HCT116 (cell line): ENCODE results near the gene FRRS1L. TPM values are rescaled to one million over a fixed set of nuclear protein-coding genes. Genes with fewer than 3 reads are reported as not detected.

Experiments
- ATAC-seq: fragments of 200-7000 bp; cut with Tn5 transposase; 2 replicates; pipeline ENCODE4 v1.9.1; 2020; ENCODE audit warnings: mild to moderate bottlenecking, moderate library complexity
- BruUV-seq: library from RNA; stranded (reverse); fragments of 400-500 nt; replicated peaks from 2 replicates; lab custom pipeline; 2021; lab: Mats Ljungman, UMichigan
- CTCF ChIA-PET: fragments of 300-600 bp; sonication (Branson Sonifier 250); formaldehyde crosslinking; loops from one replicate; lab custom pipeline; 2021; ENCODE audit warnings: antibody characterized with exemption; lab: Charles Lee
- POLR2A ChIA-PET: fragments of 300-600, 350-600 bp; sonication (Branson Sonifier 250); formaldehyde crosslinking; loops from one replicate; lab custom pipeline; 2021; ENCODE audit warnings: antibody characterized with exemption; lab: Charles Lee
- RAD21 ChIA-PET, 2 experiments: fragments of 300-600 bp; sonication (Branson Sonifier 250); formaldehyde crosslinking; loops; one replicate each; lab custom pipeline; 2023; ENCODE audit warnings: low total read pairs in 2 of 2; ENCODE audit not compliant: uncharacterized antibody in 2 of 2, unreplicated experiment in 2 of 2, low non-redundant PET in 1 of 2; lab: Charles Lee
- DNase-seq: peaks from one replicate; pipeline ENCODE4 v3.0.0-alpha.2; 2010; ENCODE audit warnings: low read depth, low spot score
- H2AFZ ChIP-seq: fragments of 200-600 bp; shearing (Covaris generic), sonication (generic); 2 replicates; pipeline ENCODE4 v1.6.1; 2017; ENCODE audit warnings: low read depth, mixed run types, mixed read lengths, antibody characterized with exemption, low read length; ENCODE audit not compliant: poor library complexity, severe bottlenecking
- H3K27ac ChIP-seq: 2 replicates; pipeline ENCODE4 v1.5.1; 2012; ENCODE audit warnings: low read depth, low read length
- H3K27me3 ChIP-seq: fragments of 200-600 bp; sonication (generic); 2 replicates; pipeline ENCODE4 v1.6.1; 2016; ENCODE audit warnings: mixed run types, low read length, mixed read lengths; ENCODE audit not compliant: insufficient read depth
- H3K36me3 ChIP-seq, 2 experiments: fragments of 200-500 bp in 1 of 2; fragments of 200-600 bp in 1 of 2; sonication (Bioruptor generic) in 1 of 2; sonication (generic) in 1 of 2; 2 replicates each; pipeline versions ENCODE4 v1.5.1 to v1.6.1; 2014 to 2016; ENCODE audit warnings: low read length in 2 of 2, inconsistent platforms in 1 of 2, mixed read lengths in 1 of 2, mixed run types in 1 of 2; ENCODE audit not compliant: insufficient read depth in 2 of 2, control insufficient read depth in 1 of 2
- H3K4me1 ChIP-seq, 2 experiments: fragments of 200-600 bp in 1 of 2; sonication (generic) in 1 of 2; 2 replicates each; pipeline versions ENCODE4 v1.5.1 to v1.6.1; 2012 to 2017; ENCODE audit warnings: low read length in 2 of 2, inconsistent platforms in 1 of 2, mild to moderate bottlenecking in 1 of 2, mixed read lengths in 1 of 2, mixed run types in 1 of 2, moderate library complexity in 1 of 2; ENCODE audit not compliant: insufficient read depth in 2 of 2, control insufficient read depth in 1 of 2
- H3K4me2 ChIP-seq: fragments of 200-600 bp; sonication (generic); 2 replicates; pipeline ENCODE4 v1.6.1; 2017; ENCODE audit warnings: mixed run types, low read length, mixed read lengths
- H3K4me3 ChIP-seq, 2 experiments: fragments of 200-600 bp in 1 of 2; sonication (generic) in 1 of 2; replicated peaks in 1 of 2; 2 replicates each; pipeline ENCODE4 v1.5.1; 2011 to 2016; ENCODE audit warnings: low read length in 2 of 2, control low read depth in 1 of 2, low read depth in 1 of 2, mild to moderate bottlenecking in 1 of 2, mixed read lengths in 1 of 2, mixed run types in 1 of 2
- H3K79me2 ChIP-seq: fragments of 200-600 bp; sonication (generic); 2 replicates; pipeline ENCODE4 v1.6.1; 2017; ENCODE audit warnings: mild to moderate bottlenecking, mixed run types, low read length, moderate library complexity, mixed read lengths; ENCODE audit not compliant: insufficient read depth
- H3K9ac ChIP-seq: fragments of 200-600 bp; sonication (generic); 2 replicates; pipeline ENCODE4 v1.6.1; 2016; ENCODE audit warnings: low read length, mixed read lengths
- H3K9me2 ChIP-seq: fragments of 200-600 bp; sonication (generic), shearing (Covaris generic); 2 replicates; pipeline ENCODE4 v1.6.1; 2017; ENCODE audit warnings: mixed run types, mild to moderate bottlenecking, moderate library complexity; ENCODE audit not compliant: insufficient read depth
- H3K9me3 ChIP-seq, 2 experiments: fragments of 200-500 bp in 1 of 2; fragments of 200-600 bp in 1 of 2; sonication (Bioruptor generic) in 1 of 2; sonication (generic) in 1 of 2; 2 replicates each; pipeline ENCODE4 v1.6.1; 2014 to 2017; ENCODE audit warnings: low read length in 2 of 2, mixed read lengths in 2 of 2, inconsistent platforms in 1 of 2, low read depth in 1 of 2, mild to moderate bottlenecking in 1 of 2, mixed run types in 1 of 2, moderate library complexity in 1 of 2; ENCODE audit not compliant: control insufficient read depth in 1 of 2, insufficient read depth in 1 of 2
- H4K20me1 ChIP-seq: fragments of 200-600 bp; sonication (generic), shearing (Covaris generic); 2 replicates; pipeline ENCODE4 v1.6.1; 2017; ENCODE audit warnings: mixed run types, mild to moderate bottlenecking, moderate library complexity; ENCODE audit not compliant: insufficient read depth
- ATF3 ChIP-seq: IDR thresholded peaks from 2 replicates; pipeline ENCODE4 v1.6.1; 2012
- CBX3 ChIP-seq: IDR thresholded peaks from 2 replicates; pipeline ENCODE4 v1.6.1; 2012; ENCODE audit warnings: low read depth
- CEBPB ChIP-seq: IDR thresholded peaks from 2 replicates; pipeline ENCODE4 v1.6.1; 2012; ENCODE audit warnings: low read depth
- CTCF ChIP-seq, 3 experiments: fragments of 200-600 bp in 1 of 3; sonication (generic) in 1 of 3; IDR thresholded peaks in 2 of 3; conservative IDR thresholded peaks in 1 of 3; 2 replicates each; pipeline ENCODE4 v1.5.1; 2012 to 2017; ENCODE audit warnings: low read depth in 2 of 3, low read length in 2 of 3, antibody characterized with exemption in 1 of 3, borderline replicate concordance in 1 of 3, control low read depth in 1 of 3, mild to moderate bottlenecking in 1 of 3, mixed read lengths in 1 of 3, mixed run types in 1 of 3, moderate library complexity in 1 of 3; ENCODE audit not compliant: insufficient read depth in 1 of 3
- ELF1 ChIP-seq: IDR thresholded peaks from 2 replicates; pipeline ENCODE4 v1.6.1; 2012; ENCODE audit warnings: low read depth, borderline replicate concordance
- EZH2 ChIP-seq: fragments of 200-600 bp; sonication (generic); IDR thresholded peaks from 2 replicates; pipeline ENCODE4 v1.6.1; 2017; ENCODE audit warnings: antibody characterized with exemption, mixed run types
- FOSL1 ChIP-seq: IDR thresholded peaks from 2 replicates; pipeline ENCODE4 v1.6.1; 2012; ENCODE audit warnings: low read depth
- JUND ChIP-seq: IDR thresholded peaks from 2 replicates; pipeline ENCODE4 v1.6.1; 2012
- POLR2AphosphoS5 ChIP-seq: IDR thresholded peaks from 2 replicates; pipeline ENCODE4 v1.6.1; 2011; ENCODE audit warnings: mild to moderate bottlenecking, low read depth, low read length, moderate library complexity
- RAD21 ChIP-seq: IDR thresholded peaks from 2 replicates; pipeline ENCODE4 v1.6.1; 2012; ENCODE audit warnings: low read depth, mild to moderate bottlenecking
- REST ChIP-seq: IDR thresholded peaks from 2 replicates; pipeline ENCODE4 v1.6.1; 2012; ENCODE audit warnings: low read depth
- SIN3A ChIP-seq: IDR thresholded peaks from 2 replicates; pipeline ENCODE4 v1.6.1; 2012; ENCODE audit warnings: low read depth
- SP1 ChIP-seq: IDR thresholded peaks from 2 replicates; pipeline ENCODE4 v1.6.1; 2012; ENCODE audit warnings: low read depth
- SRF ChIP-seq: IDR thresholded peaks from 2 replicates; pipeline ENCODE4 v1.6.1; 2012; ENCODE audit warnings: low read depth
- TCF7L2 ChIP-seq: IDR thresholded peaks from 2 replicates; pipeline ENCODE4 v1.7.0; 2011; ENCODE audit warnings: borderline replicate concordance, inconsistent platforms; ENCODE audit not compliant: insufficient read depth, insufficient read length; ENCODE audit errors: extremely low read depth
- YY1 ChIP-seq: IDR thresholded peaks from 2 replicates; pipeline ENCODE4 v1.6.1; 2011; ENCODE audit warnings: low read length, low read depth, moderate library complexity, mild to moderate bottlenecking; ENCODE audit not compliant: insufficient replicate concordance; ENCODE audit errors: extremely low read depth
- ZFX ChIP-seq: fragments of 450-650 bp; IDR thresholded peaks from 2 replicates; pipeline ENCODE4 v1.6.1; 2017
- intact Hi-C: fragments of 100-400 bp; cut with micrococcal nuclease; formaldehyde crosslinking; loops from 2 replicates; pipeline ENCODE4 v1.10.0; 2022
- total RNA-seq: library from RNA; stranded (reverse); gene quantifications from one replicate; pipeline ENCODE4 v1.2.1, GENCODE V29; 2021; ENCODE audit not compliant: unreplicated experiment
- TF ChIP-seq, protein P1 (sequence below): IDR thresholded peaks from 2 replicates; pipeline ENCODE4 v1.6.1; 2012

FRRS1L gene
- total RNA-seq, 1 experiment from 2014 or later: not detected

DNA sequence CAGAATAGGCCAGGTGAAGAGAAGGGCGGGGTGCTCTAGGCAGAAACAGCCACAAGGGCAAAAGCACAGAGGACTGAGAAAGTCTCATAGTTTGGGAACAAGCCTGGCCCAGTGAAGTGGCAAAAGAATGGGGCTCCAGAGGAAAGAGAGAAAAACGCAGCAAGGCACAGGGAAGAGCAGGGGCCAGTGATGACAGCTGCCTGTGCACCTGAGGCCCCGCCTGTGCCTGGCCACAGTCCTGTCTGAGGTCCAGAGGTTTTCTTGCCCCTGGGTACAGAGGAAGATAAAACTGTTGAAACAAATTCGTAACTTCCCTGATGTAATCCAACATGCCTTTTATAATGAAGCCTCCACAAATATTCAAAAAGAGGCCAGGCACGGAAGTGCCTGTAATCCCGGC is 22.0 kb downstream of the FRRS1L start:
- no peak overlapping the region for H2AFZ ChIP-seq
- H3K4me1 ChIP-seq: peaks cover 0 to 9% of the 10 kb centered on the region in 2 experiments; a peak in 2 of 4 replicates
- H3K79me2 ChIP-seq: no peaks in the 10 kb centered on the region
- no peaks in the 10 kb centered on the region for H3K36me3 ChIP-seq
- DNase-seq: no peak
- POLR2A ChIA-PET: no interaction called here
- TF ChIP-seq CBX3: no peak
- TF ChIP-seq ATF3: no peak
- TF ChIP-seq, protein P1, sequence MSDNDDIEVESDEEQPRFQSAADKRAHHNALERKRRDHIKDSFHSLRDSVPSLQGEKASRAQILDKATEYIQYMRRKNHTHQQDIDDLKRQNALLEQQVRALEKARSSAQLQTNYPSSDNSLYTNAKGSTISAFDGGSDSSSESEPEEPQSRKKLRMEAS: no peak
- no peak for TF ChIP-seq SRF
- TF ChIP-seq SIN3A: no peak
- no peak for TF ChIP-seq ZFX
- TF ChIP-seq RAD21: no peak
- TF ChIP-seq POLR2AphosphoS5: no peak
- TF ChIP-seq YY1: no peak
- no peak for TF ChIP-seq REST
- TF ChIP-seq FOSL1: no peak
- TF ChIP-seq ELF1: no peak
- TF ChIP-seq JUND: no peak
- no peak for TF ChIP-seq TCF7L2
- no peak for TF ChIP-seq CTCF (IDR thresholded peaks at IDR 0.05 in 2 of 3, conservative IDR thresholded peaks at IDR 0.05 in 1 of 3; ENCODE audit: borderline replicate concordance in 1 of 3, insufficient read depth in 1 of 3, low read depth in 2 of 3, low read length in 2 of 3)
- TF ChIP-seq CEBPB: no peak
- no peak for TF ChIP-seq SP1
- TF ChIP-seq EZH2: no peak
- TF ChIP-seq, all 23 proteins: peak for 0
- H4K20me1 ChIP-seq: no peaks in the 10 kb centered on the region
- H3K9me2 ChIP-seq: no peaks in the 10 kb centered on the region
- no peak for ATAC-seq
- H3K9me3 ChIP-seq: no peaks in the 10 kb centered on the region
- CTCF ChIA-PET: no interaction called here
- no TSS peak for BruUV-seq
- H3K4me3 ChIP-seq: no peak overlapping the region
- H3K9ac ChIP-seq: no peak overlapping the region
- intact Hi-C loops: no loop called here
- no peak overlapping the region for H3K27ac ChIP-seq
- no peak overlapping the region for H3K4me2 ChIP-seq
- RAD21 ChIA-PET: no interaction called here
- H3K27me3 ChIP-seq: no peaks in the 10 kb centered on the region
